HG02852 (cell line): ENCODE results near the gene TTC36.
"Not testable (repeated sequence)": the region's sequence is repeated elsewhere in the genome, so short reads cannot be mapped to it uniquely, and the experiment has no call there.

ENCODE experiments used
- ATAC-seq: cut with Tn5 transposase; IDR thresholded peaks from one replicate; pipeline ENCODE4 v1.9.1; 2021; ENCODE audit warnings: mild to moderate bottlenecking, moderate library complexity; ENCODE audit not compliant: unreplicated experiment

TTC36 gene

GRCh38 chr11:118531597-118532084 is 4.4 kb downstream of the TTC36 start:
- ATAC-seq, result no peak

- ATAC-seq, result no peak
These were observed 4.8 kb downstream of the TTC36 start for GRCh38 chr11:118532091-118532490.

GRCh38 chr11:118532852-118533768 is 5.8 kb downstream of the TTC36 start:
- ATAC-seq, result no peak

- no peak for ATAC-seq
These were observed 6.8 kb downstream of the TTC36 start for GRCh38 chr11:118533769-118534729.

- no peak for ATAC-seq
These were observed 8.0 kb downstream of the TTC36 start for GRCh38 chr11:118535261-118535660.

- ATAC-seq, result no peak
These were observed 9.5 kb downstream of the TTC36 start for GRCh38 chr11:118536726-118537125.

- ATAC-seq, result no peak
These were observed 10.2 kb downstream of the TTC36 start for GRCh38 chr11:118537409-118537980.

- ATAC-seq, result no peak
These were observed 16.9 kb downstream of the TTC36 start for GRCh38 chr11:118544010-118544646.

- no peak for ATAC-seq
These were observed 17.4 kb downstream of the TTC36 start for GRCh38 chr11:118544647-118545010.

GRCh38 chr11:118545533-118545932 is 18.3 kb downstream of the TTC36 start:
- ATAC-seq, result no peak

- ATAC-seq, result no peak
These were observed 19.9 kb downstream of the TTC36 start for GRCh38 chr11:118547132-118547531.

- no peak for ATAC-seq
These were observed 25.1 kb downstream of the TTC36 start for GRCh38 chr11:118552341-118552740.

- no peak for ATAC-seq
These were observed 33.5 kb downstream of the TTC36 start for GRCh38 chr11:118560806-118561205.

- no peak for ATAC-seq
These were observed 37.8 kb downstream of the TTC36 start for GRCh38 chr11:118565051-118565450.

- no peak for ATAC-seq
These were observed 42.4 kb downstream of the TTC36 start for GRCh38 chr11:118569670-118570069.

- ATAC-seq, result no peak
These were observed 43.5 kb downstream of the TTC36 start for GRCh38 chr11:118570787-118571186.

GRCh38 chr11:118571701-118572060 is 44.4 kb downstream of the TTC36 start:
- not testable (repeated sequence) for ATAC-seq

- peak; percentile 74 for ATAC-seq
These were observed 45.0 kb downstream of the TTC36 start, which contains the start of gene ARCN1 for GRCh38 chr11:118572061-118572980. TSS of gene ARCN1 (plus strand) at chr11:118572409. CDS start at chr11:118572548, 139 bp downstream.

GRCh38 chr11:118572981-118573550 is 45.8 kb downstream of the TTC36 start:
- peak; percentile 34 for ATAC-seq
